H9 (cell line): Measurements from ENCODE around the gene NRBF2. TPM values are rescaled to one million over a fixed set of nuclear protein-coding genes. Genes with fewer than 3 reads are reported as not detected.
"Not testable (repeated sequence)": the region's sequence is repeated elsewhere in the genome, so short reads cannot be mapped to it uniquely, and the experiment has no call there.

Experiments used
- DNase-seq: peaks from one replicate; pipeline ENCODE4 v3.0.0-alpha.2; 2017
- H2AFZ ChIP-seq: one replicate; pipeline ENCODE4 v1.6.1; 2013; ENCODE audit warnings: mild to moderate bottlenecking, low read length, control low read depth, moderate library complexity
- H2AK5ac ChIP-seq: 2 replicates; pipeline ENCODE4 v1.6.1; 2013; ENCODE audit warnings: low read length, control low read depth, mixed read lengths; ENCODE audit not compliant: insufficient read length
- H2BK120ac ChIP-seq: one replicate; pipeline ENCODE4 v1.6.1; 2013; ENCODE audit warnings: low read depth, mild to moderate bottlenecking, low read length, control low read depth, inconsistent platforms; ENCODE audit not compliant: poor library complexity, severe bottlenecking
- H2BK12ac ChIP-seq: 2 replicates; pipeline ENCODE4 v1.6.1; 2013; ENCODE audit warnings: low read length, control low read depth, mixed read lengths, low read depth; ENCODE audit not compliant: insufficient read length
- H2BK15ac ChIP-seq: 2 replicates; pipeline ENCODE4 v1.6.1; 2013; ENCODE audit warnings: low read depth, low read length, control low read depth
- H2BK20ac ChIP-seq: one replicate; pipeline ENCODE4 v1.6.1; 2013; ENCODE audit warnings: low read depth, mild to moderate bottlenecking, low read length, control low read depth, inconsistent platforms; ENCODE audit not compliant: poor library complexity, severe bottlenecking
- H2BK5ac ChIP-seq: 2 replicates; pipeline ENCODE4 v1.6.1; 2013; ENCODE audit warnings: low read length, control low read depth, mixed read lengths; ENCODE audit not compliant: insufficient read length
- H3K14ac ChIP-seq: 2 replicates; pipeline ENCODE4 v1.6.1; 2013; ENCODE audit warnings: low read length, control low read depth; ENCODE audit not compliant: insufficient read depth
- H3K18ac ChIP-seq: 2 replicates; pipeline ENCODE4 v1.6.1; 2013; ENCODE audit warnings: low read depth, mild to moderate bottlenecking, mixed read lengths, low read length, control low read depth; ENCODE audit not compliant: insufficient read length
- H3K23ac ChIP-seq: 2 replicates; pipeline ENCODE4 v1.6.1; 2013; ENCODE audit warnings: low read length, control low read depth, mixed read lengths, low read depth; ENCODE audit not compliant: insufficient read length
- H3K23me2 ChIP-seq: 2 replicates; pipeline ENCODE4 v1.6.1; 2013; ENCODE audit warnings: low read depth, mild to moderate bottlenecking, mixed read lengths, low read length, control low read depth; ENCODE audit not compliant: insufficient read length, poor library complexity, severe bottlenecking
- H3K27ac ChIP-seq: 2 replicates; pipeline ENCODE4 v1.5.1; 2013; ENCODE audit warnings: low read length, control low read depth, mixed read lengths, low read depth; ENCODE audit not compliant: insufficient read length
- H3K27me3 ChIP-seq: 2 replicates; pipeline ENCODE4 v1.6.1; 2013; ENCODE audit warnings: low read length, control low read depth, inconsistent platforms; ENCODE audit not compliant: insufficient read depth
- H3K4ac ChIP-seq: 2 replicates; pipeline ENCODE4 v1.6.1; 2013; ENCODE audit warnings: low read depth, mild to moderate bottlenecking, control low read depth, inconsistent platforms, low read length, moderate library complexity
- H3K4me1 ChIP-seq: 2 replicates; pipeline ENCODE4 v1.6.1; 2013; ENCODE audit warnings: low read length, control low read depth, inconsistent platforms; ENCODE audit not compliant: insufficient read depth
- H3K4me2 ChIP-seq: 2 replicates; pipeline ENCODE4 v1.6.1; 2013; ENCODE audit warnings: low read length, control low read depth, mixed read lengths; ENCODE audit not compliant: insufficient read length, insufficient read depth
- H3K56ac ChIP-seq: 2 replicates; pipeline ENCODE4 v1.6.1; 2013; ENCODE audit warnings: low read depth, mild to moderate bottlenecking, mixed read lengths, low read length, control low read depth; ENCODE audit not compliant: insufficient read length
- H3K79me1 ChIP-seq: 2 replicates; pipeline ENCODE4 v1.6.1; 2013; ENCODE audit warnings: low read depth, mild to moderate bottlenecking, moderate library complexity, low read length, control low read depth, inconsistent platforms; ENCODE audit not compliant: insufficient read depth, poor library complexity, severe bottlenecking
- H3K79me2 ChIP-seq: 2 replicates; pipeline ENCODE4 v1.6.1; 2013; ENCODE audit warnings: low read length, control low read depth, inconsistent platforms; ENCODE audit not compliant: insufficient read depth
- H3K9ac ChIP-seq: 2 replicates; pipeline ENCODE4 v1.6.1; 2013; ENCODE audit warnings: low read length, control low read depth, mixed read lengths; ENCODE audit not compliant: insufficient read length; ENCODE audit errors: extremely low read depth
- H3K9me3 ChIP-seq: one replicate; pipeline ENCODE4 v1.6.1; 2013; ENCODE audit warnings: low read depth, low read length, inconsistent platforms; ENCODE audit not compliant: control insufficient read depth
- H3T11ph ChIP-seq: one replicate; pipeline ENCODE4 v1.6.1; 2013; ENCODE audit warnings: mild to moderate bottlenecking, low read length, control low read depth, inconsistent platforms
- H4K20me1 ChIP-seq: one replicate; pipeline ENCODE4 v1.6.1; 2013; ENCODE audit not compliant: control insufficient read depth, insufficient read length, insufficient read depth
- H4K5ac ChIP-seq: 2 replicates; pipeline ENCODE4 v1.6.1; 2013; ENCODE audit warnings: low read depth, mild to moderate bottlenecking, mixed read lengths, low read length, control low read depth; ENCODE audit not compliant: insufficient read length
- H4K8ac ChIP-seq: replicated peaks from 2 replicates; pipeline ENCODE4 v1.6.1; 2013; ENCODE audit warnings: low read length, control low read depth, mixed read lengths, low read depth; ENCODE audit not compliant: insufficient read length
- H4K91ac ChIP-seq: 2 replicates; pipeline ENCODE4 v1.6.1; 2013; ENCODE audit warnings: low read depth, mild to moderate bottlenecking, moderate library complexity, mixed read lengths, low read length, control low read depth; ENCODE audit not compliant: insufficient read length
- H3K27ac Mint-ChIP-seq, 3 experiments: 2 replicates in 2 of 3; 3 replicates in 1 of 3; pipeline ENCODE4 v1.8.0; 2020 to 2021; ENCODE audit warnings: mixed read lengths in 3 of 3, mild to moderate bottlenecking in 1 of 3, moderate library complexity in 1 of 3
- H3K27me3 Mint-ChIP-seq: 2 replicates; pipeline ENCODE4 v1.8.0; 2021; ENCODE audit warnings: low read depth, mild to moderate bottlenecking, moderate library complexity, mixed read lengths
- H3K36me3 Mint-ChIP-seq, 3 experiments: 2 replicates in 2 of 3; 3 replicates in 1 of 3; pipeline ENCODE4 v1.8.0; 2020 to 2021; ENCODE audit warnings: low read depth in 3 of 3, mixed read lengths in 3 of 3; ENCODE audit not compliant: insufficient read depth in 1 of 3
- H3K4me1 Mint-ChIP-seq, 2 experiments: 2 replicates each; pipeline ENCODE4 v1.8.0; 2020; ENCODE audit warnings: mixed read lengths in 2 of 2
- H3K4me3 Mint-ChIP-seq, 2 experiments: 2 replicates in 1 of 2; 3 replicates in 1 of 2; pipeline ENCODE4 v1.8.0; 2020 to 2021; ENCODE audit warnings: mild to moderate bottlenecking in 2 of 2, mixed read lengths in 2 of 2, moderate library complexity in 1 of 2
- H3K9me3 Mint-ChIP-seq, 2 experiments: 2 replicates in 1 of 2; 3 replicates in 1 of 2; pipeline ENCODE4 v1.8.0; 2020; ENCODE audit warnings: mild to moderate bottlenecking in 2 of 2, mixed read lengths in 2 of 2, moderate library complexity in 1 of 2
- WGBS: extraction: QIAGEN DNeasy Blood & Tissue Kit; methylation state at CpG from one replicate; pipeline ENCODE4 v1.1.7; 2013; ENCODE audit warnings: missing lambda C conversion rate, low lambda C conversion rate, mixed read lengths; ENCODE audit not compliant: insufficient read length; ENCODE audit errors: extremely low coverage; 5-methylcytosine and 5-hydroxymethylcytosine counted together
- long read RNA-seq: library from polyadenylated mRNA; unstranded; transcript quantifications from one replicate; pipeline ENCODE4 v2.0.0, GENCODE V29; 2020
- total RNA-seq: library from RNA; stranded (reverse); gene quantifications from 2 replicates; pipeline ENCODE4 v1.2.1, GENCODE V29; 2021
- TF ChIP-seq, protein P1 (sequence below): fragments of 200-600 bp; sonication (generic); conservative IDR thresholded peaks from 3 replicates; pipeline ENCODE4 v1.8.0; 2021; ENCODE audit warnings: antibody characterized with exemption, mild to moderate bottlenecking

Gene NRBF2
- 29.7 and 30.1 TPM in 2 replicates for total RNA-seq
- long read RNA-seq, transcript NRBF2-201 (4 exons, 1,853 nt): major isoform, 219 of 239 reads
- long read RNA-seq, partial matches to known transcripts: 4 of 239 reads
- long read RNA-seq, other reads (novel, unspliced or antisense): 13 of 239 reads

DNA sequence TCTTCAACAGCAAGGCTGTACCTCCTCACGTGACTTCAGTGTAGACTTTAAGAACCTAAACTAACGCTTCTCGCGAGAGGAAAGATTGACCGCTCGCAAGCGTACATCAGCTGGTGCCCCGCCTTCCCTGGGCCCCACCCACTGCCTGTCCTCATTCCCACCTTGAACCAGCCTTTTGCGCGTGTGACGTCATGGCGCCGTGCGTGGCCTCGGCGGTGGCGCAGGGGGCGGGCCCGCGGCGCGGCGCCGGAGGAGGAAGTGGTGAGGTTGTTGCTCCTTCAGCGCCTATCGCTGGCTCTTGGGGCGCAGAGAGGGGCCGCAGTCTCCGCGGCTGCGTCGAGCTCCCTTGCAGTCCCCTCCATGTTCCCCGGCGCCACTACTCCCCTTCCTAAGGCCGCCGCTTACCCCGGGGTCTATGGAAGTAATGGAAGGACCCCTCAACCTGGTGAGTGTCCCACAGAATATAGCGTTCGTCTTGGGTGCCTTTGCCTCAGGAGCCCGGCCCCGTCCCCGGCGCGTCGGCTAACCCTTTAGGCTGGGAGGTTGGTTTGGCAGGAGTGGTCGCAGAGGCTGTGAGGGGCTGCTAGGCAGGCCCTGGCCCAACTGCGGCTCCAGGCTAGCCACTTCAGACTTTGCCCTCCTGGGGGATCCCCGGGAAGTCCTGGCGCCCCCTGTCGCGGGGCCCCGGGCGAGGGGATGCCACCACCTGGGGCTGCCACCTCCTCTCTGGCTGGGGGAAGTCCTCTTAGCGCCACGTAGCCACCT is at the start of gene NRBF2:
TSS of gene NRBF2 (plus strand) at position 273 of the 765 bp plus-strand sequence. CDS start at position 416, 143 bp downstream.
- H3K56ac ChIP-seq: no peak within 1 kb of the TSS
- H2BK20ac ChIP-seq: no peak within 1 kb of the TSS
- H2BK15ac ChIP-seq: no peak within 1 kb of the TSS
- peak within 1 kb of the TSS; percentile 80 for H3K4me2 ChIP-seq
- DNase-seq: peak; percentile 99
- peaks cover 0 to 17% (median 8%) of the 10 kb centered on the region in 3 experiments; a peak in 5 of 7 replicates for H3K36me3 Mint-ChIP-seq
- H2BK120ac ChIP-seq: no peak within 1 kb of the TSS
- peak within 1 kb of the TSS; percentile 68 for H3K14ac ChIP-seq
- no peaks in the 10 kb centered on the region; the same call in 1 of the 2 replicates for H3K4me1 ChIP-seq
- H3K18ac ChIP-seq: peak within 1 kb of the TSS; percentile 34
- H2AK5ac ChIP-seq: no peak within 1 kb of the TSS
- no CpG with 5 or more reads among the region's 55 CpGs for WGBS
- no peaks in the 10 kb centered on the region for H4K20me1 ChIP-seq
- H3K79me2 ChIP-seq: peaks cover 30% of the 10 kb centered on the region
- H2BK12ac ChIP-seq: no peak within 1 kb of the TSS
- no peak within 1 kb of the TSS for H3K27ac ChIP-seq
- peak within 1 kb of the TSS; percentile 82 to 87 for H3K4me3 Mint-ChIP-seq
- TF ChIP-seq, protein P1, sequence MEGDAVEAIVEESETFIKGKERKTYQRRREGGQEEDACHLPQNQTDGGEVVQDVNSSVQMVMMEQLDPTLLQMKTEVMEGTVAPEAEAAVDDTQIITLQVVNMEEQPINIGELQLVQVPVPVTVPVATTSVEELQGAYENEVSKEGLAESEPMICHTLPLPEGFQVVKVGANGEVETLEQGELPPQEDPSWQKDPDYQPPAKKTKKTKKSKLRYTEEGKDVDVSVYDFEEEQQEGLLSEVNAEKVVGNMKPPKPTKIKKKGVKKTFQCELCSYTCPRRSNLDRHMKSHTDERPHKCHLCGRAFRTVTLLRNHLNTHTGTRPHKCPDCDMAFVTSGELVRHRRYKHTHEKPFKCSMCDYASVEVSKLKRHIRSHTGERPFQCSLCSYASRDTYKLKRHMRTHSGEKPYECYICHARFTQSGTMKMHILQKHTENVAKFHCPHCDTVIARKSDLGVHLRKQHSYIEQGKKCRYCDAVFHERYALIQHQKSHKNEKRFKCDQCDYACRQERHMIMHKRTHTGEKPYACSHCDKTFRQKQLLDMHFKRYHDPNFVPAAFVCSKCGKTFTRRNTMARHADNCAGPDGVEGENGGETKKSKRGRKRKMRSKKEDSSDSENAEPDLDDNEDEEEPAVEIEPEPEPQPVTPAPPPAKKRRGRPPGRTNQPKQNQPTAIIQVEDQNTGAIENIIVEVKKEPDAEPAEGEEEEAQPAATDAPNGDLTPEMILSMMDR: no peak
- H3K23ac ChIP-seq: no peak within 1 kb of the TSS
- no peak within 1 kb of the TSS for H4K91ac ChIP-seq
- no peaks in the 10 kb centered on the region for H3K27me3 ChIP-seq
- H3K9ac ChIP-seq: peak within 1 kb of the TSS; percentile 81
- no peak within 1 kb of the TSS for H2BK5ac ChIP-seq
- no peaks in the 10 kb centered on the region for H3K9me3 ChIP-seq
- peaks cover 3% of the 10 kb centered on the region; the same call in 1 of the 2 replicates for H3K27me3 Mint-ChIP-seq
- H3K27ac Mint-ChIP-seq: peak within 1 kb of the TSS; percentile 66 to 97 (median 93); a peak in 6 of 7 replicates
- peaks cover 14 to 16% of the 10 kb centered on the region in 2 experiments; a peak in 4 of 5 replicates for H3K9me3 Mint-ChIP-seq
- H4K5ac ChIP-seq: no peak within 1 kb of the TSS
- no peak within 1 kb of the TSS for H3T11ph ChIP-seq
- no peak within 1 kb of the TSS for H3K4ac ChIP-seq
- no peaks in the 10 kb centered on the region for H3K79me1 ChIP-seq
- H4K8ac ChIP-seq: no peak within 1 kb of the TSS
- no peak within 1 kb of the TSS for H2AFZ ChIP-seq
- peaks cover 20 to 23% of the 10 kb centered on the region in 2 experiments for H3K4me1 Mint-ChIP-seq
- H3K23me2 ChIP-seq: peaks cover 6% of the 10 kb centered on the region

DNA sequence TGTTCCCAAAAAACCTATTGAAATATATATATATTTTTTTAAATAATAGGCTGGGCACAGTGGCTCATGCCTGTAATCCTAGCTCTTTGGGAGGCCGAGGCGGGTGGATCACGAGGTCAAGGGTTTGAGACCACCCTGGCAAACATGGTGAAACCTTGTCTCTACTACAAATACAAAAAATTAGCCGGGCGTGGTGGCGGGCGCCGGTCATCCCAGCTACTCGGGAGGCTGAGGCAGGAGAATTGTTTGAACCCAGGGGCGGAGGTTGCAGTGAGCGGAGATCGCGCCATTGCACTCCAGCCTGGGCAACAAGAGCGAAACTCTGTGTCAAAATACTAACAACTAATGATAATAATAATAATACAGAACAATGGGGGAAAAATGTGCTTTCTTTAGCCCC is 49.7 kb upstream of the NRBF2 start:
- not testable (repeated sequence) for H2BK5ac ChIP-seq

More for the DNA sequence above, 49.7 kb upstream of the NRBF2 start:
- H3K9ac ChIP-seq, H3K4ac ChIP-seq, H3K4me1 ChIP-seq, H2AFZ ChIP-seq, H3K9me3 ChIP-seq, H3T11ph ChIP-seq, H3K56ac ChIP-seq, H3K4me3 Mint-ChIP-seq, H3K79me2 ChIP-seq, H2BK20ac ChIP-seq, H2BK15ac ChIP-seq, H3K27ac Mint-ChIP-seq, H4K20me1 ChIP-seq, H3K4me2 ChIP-seq, H3K27me3 Mint-ChIP-seq, H3K18ac ChIP-seq, H3K14ac ChIP-seq, H3K27ac ChIP-seq, H3K4me1 Mint-ChIP-seq, H3K9me3 Mint-ChIP-seq, H3K27me3 ChIP-seq, H2AK5ac ChIP-seq, H2BK120ac ChIP-seq, DNase-seq, H4K5ac ChIP-seq, H2BK12ac ChIP-seq, H3K23me2 ChIP-seq, H3K23ac ChIP-seq, H3K36me3 Mint-ChIP-seq, H4K8ac ChIP-seq, H4K91ac ChIP-seq, H3K79me1 ChIP-seq: not testable (repeated sequence)
- no CpG with 5 or more reads among the region's 14 CpGs for WGBS
